Fibroblast of villous mesenchyme (primary cell): Measurements from ENCODE around the gene MMAA. TPM values are rescaled to one million over a fixed set of nuclear protein-coding genes. Genes with fewer than 3 reads are reported as not detected.
"Not testable (repeated sequence)": the region's sequence is repeated elsewhere in the genome, so short reads cannot be mapped to it uniquely, and the experiment has no call there.

ENCODE experiments used
- DNase-seq: peaks from one replicate; pipeline ENCODE4 v3.0.0-alpha.2; 2010; ENCODE audit warnings: low read depth
- H3K4me3 ChIP-seq: 2 replicates; pipeline ENCODE4 v1.5.1; 2011; ENCODE audit warnings: low read depth, mild to moderate bottlenecking, low read length
- total RNA-seq: library from RNA; depleted of rRNA; stranded (reverse); fragments of >200 nt; gene quantifications from 2 replicates; pipeline ENCODE4 v1.2.3, GENCODE V29; 2012
- TF ChIP-seq, protein P1 (sequence below): IDR thresholded peaks from 2 replicates; pipeline ENCODE4 v1.5.1; 2012; ENCODE audit warnings: low read depth, mild to moderate bottlenecking, low read length; ENCODE audit not compliant: insufficient read depth

The MMAA gene
- 2.6 and 4.3 TPM in 2 replicates for total RNA-seq

DNA sequence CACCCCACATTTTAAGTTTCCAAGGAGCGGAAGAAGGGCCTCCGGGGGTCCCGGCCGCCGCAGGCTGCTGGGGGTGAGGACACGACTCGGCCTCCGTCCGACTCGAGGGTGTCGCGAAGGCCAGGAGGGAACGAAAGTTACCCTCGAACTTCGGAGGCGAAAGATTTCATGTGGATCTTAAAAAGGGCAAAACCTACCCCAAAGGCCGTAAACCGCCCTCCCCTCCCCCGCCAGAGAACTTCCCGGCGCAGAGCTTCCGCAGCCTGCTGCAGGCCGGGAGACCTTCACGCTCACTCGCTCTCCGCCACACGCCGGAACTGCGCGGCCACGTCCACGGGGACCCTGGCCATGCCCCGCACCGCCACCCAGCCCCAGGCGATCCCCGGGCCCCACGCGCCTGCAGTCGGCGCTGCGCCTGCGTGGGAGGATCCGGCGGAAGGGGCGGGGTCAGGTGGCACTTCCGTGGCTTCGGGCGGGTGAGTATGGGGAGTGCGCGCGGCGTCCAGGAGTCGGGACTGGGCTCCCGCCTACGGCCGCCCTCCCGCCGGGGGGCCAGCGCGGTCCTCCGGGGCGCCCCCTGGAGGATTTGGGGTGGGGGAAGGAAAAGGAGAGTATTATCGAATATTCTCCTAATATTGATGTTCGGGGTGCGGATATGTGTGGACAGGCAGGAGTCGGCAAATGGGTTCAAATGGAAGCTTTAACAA lies at the start of gene MMAA:
Gene MMAA, plus strand, starts transcription at position 454 of the 707 bp plus-strand sequence. CDS start 19,755 bp downstream, outside the sequence.
- DNase-seq = peak; percentile 92
- H3K4me3 ChIP-seq = peak within 1 kb of the TSS; percentile 90
- TF ChIP-seq, protein P1, sequence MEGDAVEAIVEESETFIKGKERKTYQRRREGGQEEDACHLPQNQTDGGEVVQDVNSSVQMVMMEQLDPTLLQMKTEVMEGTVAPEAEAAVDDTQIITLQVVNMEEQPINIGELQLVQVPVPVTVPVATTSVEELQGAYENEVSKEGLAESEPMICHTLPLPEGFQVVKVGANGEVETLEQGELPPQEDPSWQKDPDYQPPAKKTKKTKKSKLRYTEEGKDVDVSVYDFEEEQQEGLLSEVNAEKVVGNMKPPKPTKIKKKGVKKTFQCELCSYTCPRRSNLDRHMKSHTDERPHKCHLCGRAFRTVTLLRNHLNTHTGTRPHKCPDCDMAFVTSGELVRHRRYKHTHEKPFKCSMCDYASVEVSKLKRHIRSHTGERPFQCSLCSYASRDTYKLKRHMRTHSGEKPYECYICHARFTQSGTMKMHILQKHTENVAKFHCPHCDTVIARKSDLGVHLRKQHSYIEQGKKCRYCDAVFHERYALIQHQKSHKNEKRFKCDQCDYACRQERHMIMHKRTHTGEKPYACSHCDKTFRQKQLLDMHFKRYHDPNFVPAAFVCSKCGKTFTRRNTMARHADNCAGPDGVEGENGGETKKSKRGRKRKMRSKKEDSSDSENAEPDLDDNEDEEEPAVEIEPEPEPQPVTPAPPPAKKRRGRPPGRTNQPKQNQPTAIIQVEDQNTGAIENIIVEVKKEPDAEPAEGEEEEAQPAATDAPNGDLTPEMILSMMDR = peak; percentile 61

DNA sequence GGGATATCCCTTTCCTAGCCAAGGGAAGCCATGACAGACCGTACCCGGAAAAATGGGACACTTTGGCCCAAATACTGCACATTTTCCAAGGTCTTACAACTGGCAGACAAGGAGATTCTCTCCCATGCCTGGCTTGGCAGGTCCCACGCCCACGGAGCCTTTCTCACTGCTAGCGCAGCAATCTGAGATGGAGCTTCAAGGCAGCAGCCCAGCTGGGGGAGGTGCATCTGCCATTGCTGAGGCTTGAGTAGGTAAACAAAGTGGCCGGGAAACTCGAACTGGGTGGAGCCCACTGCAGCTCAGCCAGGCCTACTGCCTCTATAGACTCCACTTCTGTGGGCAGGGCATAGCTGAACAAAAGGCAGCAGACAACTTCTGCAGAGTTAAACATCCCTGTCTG lies 44.6 kb upstream of the MMAA start:
- not testable (repeated sequence) for DNase-seq, H3K4me3 ChIP-seq

DNA sequence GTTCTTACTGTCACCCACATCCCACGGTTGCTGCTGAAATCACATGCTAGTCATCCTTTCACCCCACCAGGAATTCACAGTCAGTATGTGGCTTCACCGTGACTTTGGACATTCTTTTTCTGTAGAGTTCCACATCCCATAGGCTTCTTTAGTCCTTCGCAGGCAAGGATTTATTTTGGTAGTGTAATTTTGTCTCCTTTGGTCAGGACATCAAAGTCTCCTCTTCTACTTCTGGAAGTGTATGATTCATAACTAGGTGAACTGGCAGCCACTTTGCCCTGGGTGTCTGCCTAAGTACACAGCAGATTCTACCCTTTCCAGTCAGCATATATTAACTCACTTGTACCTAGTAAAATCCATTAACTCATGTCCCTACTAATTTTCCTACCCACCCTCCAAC lies 38.3 kb upstream of the MMAA start:
- no peak overlapping the region for H3K4me3 ChIP-seq
- DNase-seq = no peak
- TF ChIP-seq, protein P1 = no peak

DNA sequence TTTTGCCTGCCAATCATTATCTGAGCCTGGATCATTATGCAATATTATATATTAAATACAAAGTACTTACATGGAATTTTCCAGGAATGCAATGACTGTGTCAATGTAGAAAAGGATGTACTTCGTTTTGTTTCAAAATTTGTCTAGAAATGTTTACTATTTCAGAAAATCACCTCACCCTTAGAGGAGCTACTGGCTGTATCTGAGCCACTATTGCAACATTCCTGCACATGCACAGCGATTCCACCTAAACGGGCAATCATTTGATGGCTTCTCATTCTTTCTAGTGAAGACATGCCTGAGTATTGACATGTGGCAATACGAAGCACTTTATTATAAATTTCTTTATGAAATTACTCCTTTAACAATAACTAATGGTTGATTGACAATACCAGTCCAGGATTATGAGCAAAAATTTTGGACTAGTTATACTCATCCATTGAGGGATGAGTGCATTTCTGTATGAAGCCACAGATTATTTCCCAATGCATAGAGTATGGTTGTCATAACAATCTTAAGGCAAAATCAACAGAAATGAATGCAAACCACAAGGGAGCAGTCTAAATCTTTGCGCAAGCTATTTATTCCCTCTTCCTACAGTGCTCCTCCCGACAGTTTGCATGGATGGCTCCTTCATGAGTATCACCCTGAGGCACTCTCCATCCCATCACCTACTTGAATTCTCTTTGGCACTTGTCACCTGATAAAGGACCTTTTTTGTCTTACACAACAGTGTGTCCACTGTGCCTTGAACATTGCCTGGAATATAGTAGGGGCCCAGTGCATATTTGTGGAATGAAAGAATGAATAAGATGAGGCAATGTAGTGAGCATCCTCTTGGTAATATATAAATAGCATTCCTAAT lies 35.8 kb upstream of the MMAA start:
- TF ChIP-seq, protein P1 = no peak
- DNase-seq = peak; percentile 18
- no peak overlapping the region for H3K4me3 ChIP-seq

DNA sequence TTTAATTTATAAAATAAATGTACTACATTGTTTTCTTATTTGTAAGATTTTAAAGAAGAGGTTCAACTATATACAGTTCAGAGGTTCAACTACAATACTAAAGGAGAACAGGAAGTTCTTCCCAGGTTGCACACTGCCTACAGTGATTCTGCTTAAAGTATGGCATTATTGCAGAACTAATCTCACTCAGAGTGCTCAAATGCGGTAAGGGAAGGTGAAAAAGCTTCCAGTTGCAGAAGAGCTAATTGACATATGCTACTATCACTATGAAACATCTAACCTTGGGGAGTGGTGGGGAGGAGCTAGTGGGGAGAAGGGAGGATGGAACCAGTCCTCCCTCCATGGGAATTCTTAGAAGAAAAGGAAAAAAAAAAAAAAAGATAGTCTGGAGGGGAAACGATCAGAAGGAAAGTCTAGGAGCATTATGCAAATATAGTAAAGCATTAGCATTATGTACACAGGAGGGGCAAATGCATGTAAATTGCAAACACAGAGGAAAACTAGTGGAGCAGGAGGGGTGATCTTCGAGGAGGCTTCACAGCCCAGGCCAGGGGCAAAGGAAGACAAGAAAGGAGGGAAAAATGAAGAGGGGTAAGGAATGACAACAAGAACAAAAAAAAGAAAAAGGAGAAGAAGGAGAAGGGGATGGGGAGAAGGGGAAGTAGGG lies 32.0 kb upstream of the MMAA start:
- no peak for DNase-seq
- TF ChIP-seq, protein P1 = no peak
- no peak overlapping the region for H3K4me3 ChIP-seq

DNA sequence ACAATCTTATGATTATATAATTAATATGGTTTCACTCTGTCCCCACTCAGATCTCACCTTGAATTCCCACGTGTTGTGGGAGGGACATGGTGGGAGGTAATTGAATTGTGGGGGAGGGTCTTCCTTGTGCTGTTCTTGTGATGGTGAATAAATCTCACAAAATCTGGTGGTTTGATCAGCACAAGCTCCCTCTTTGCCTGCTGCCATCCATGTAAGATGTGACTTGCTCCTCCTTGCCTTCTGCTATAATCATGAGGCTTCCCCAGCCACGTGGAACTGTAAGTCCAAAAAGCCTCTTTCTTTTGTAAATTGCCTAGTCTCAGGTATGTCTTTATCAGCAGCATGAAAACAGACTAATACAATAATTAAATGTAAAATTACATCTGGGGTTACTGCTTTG lies 29.8 kb upstream of the MMAA start:
- H3K4me3 ChIP-seq, DNase-seq: not testable (repeated sequence)

DNA sequence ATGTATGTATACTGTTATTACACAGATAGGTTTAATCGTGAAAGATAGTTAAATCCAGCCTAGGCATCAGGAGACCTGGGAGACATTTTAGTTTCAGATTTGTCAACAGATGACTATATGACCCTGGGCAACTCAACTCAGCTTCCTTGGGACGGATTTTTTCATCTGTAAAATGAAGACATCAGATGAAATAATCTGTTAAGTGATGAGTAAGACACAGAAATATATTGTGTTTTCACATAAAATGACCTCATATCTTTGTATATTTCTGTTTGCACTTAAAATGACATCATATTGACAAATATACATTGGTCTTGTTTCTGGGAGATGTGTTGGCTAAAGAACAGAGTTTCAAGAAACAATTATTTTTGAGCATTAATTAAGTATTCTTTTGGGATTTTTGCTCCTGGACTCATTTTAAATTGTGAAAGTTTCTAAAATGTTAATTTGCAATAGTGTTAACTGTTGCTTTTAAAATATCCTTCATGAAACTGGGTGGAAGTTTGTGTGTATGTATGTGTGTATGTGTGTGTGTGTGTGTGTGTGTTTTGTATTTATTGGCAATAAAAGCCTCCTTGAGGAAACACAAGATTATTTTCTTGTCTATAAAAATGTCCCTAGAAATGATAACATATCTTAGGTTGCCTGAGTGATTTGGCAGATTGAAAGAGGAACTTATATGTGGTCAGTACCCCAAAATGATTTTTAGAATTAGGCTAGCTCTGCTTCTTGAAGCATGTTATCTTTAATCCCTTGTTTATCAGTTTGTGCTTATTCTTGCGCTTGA lies 29.1 kb upstream of the MMAA start:
- DNase-seq = no peak
- H3K4me3 ChIP-seq = no peak overlapping the region
- TF ChIP-seq, protein P1 = no peak
